Psoas muscle (tissue), 8 donors: ENCODE results near the gene FH. TPM values are rescaled to one million over a fixed set of nuclear protein-coding genes. Genes with fewer than 3 reads are reported as not detected.

Source experiments
- ATAC-seq, 4 donors: fragments of 200-7000 bp; cut with Tn5 transposase; one replicate each; pipeline ENCODE4 v1.9.1; 2020; ENCODE audit warnings: moderate library complexity in 3 of 4, mild to moderate bottlenecking in 2 of 4
- DNase-seq, 2 donors: peaks; one replicate each; pipeline ENCODE4 v3.0.0-alpha.2; 2020
- H3K27ac ChIP-seq: fragments of 200-600 bp; one replicate; pipeline ENCODE4 v1.8.0; 2022
- H3K27me3 ChIP-seq, 3 donors: fragments of 200-600 bp in 1 of 3; one replicate each; pipeline versions ENCODE4 v1.6.1 to v1.8.0; 2013 to 2022; ENCODE audit warnings: low read length in 2 of 3, mild to moderate bottlenecking in 2 of 3, moderate library complexity in 1 of 3; ENCODE audit not compliant: insufficient read depth in 3 of 3
- H3K36me3 ChIP-seq, 2 donors: fragments of 200-600 bp in 1 of 2; one replicate each; pipeline versions ENCODE4 v1.6.1 to v1.8.0; 2013 to 2022; ENCODE audit warnings: low read depth in 1 of 2, mild to moderate bottlenecking in 1 of 2, moderate library complexity in 1 of 2; ENCODE audit not compliant: insufficient read depth in 1 of 2
- H3K4me1 ChIP-seq: fragments of 200-600 bp; one replicate; pipeline ENCODE4 v1.8.0; 2022
- H3K4me3 ChIP-seq: fragments of 200-600 bp; one replicate; pipeline ENCODE4 v1.8.0; 2022; ENCODE audit warnings: mild to moderate bottlenecking
- H3K9me3 ChIP-seq: fragments of 200-600 bp; one replicate; pipeline ENCODE4 v1.8.0; 2022
- WGBS, 3 donors: extraction: QIAGEN DNeasy Blood & Tissue Kit; methylation state at CpG; one replicate each; pipeline versions ENCODE4 v1.1.6 to v1.1.7; 2013; 5-methylcytosine and 5-hydroxymethylcytosine counted together
- intact Hi-C, 2 donors: fragments of 100-400 bp; cut with DNase I; formaldehyde crosslinking; loops; one replicate each; pipeline versions ENCODE4 v1.11.0 to v1.14.2; 2022
- polyA plus RNA-seq, 3 donors: library from polyadenylated mRNA; stranded (reverse); fragments of 200-250 nt; gene quantifications; one replicate each; pipeline ENCODE4 v1.2.3, GENCODE V29; 2013
- total RNA-seq, 4 donors: library from RNA; stranded (reverse); fragmentation: NEBNext Ultra II Directional in 2 of 4; extraction: Animal tissue kit (Norgen Biotek cat#: 25700) in 2 of 4; gene quantifications; one replicate each; pipeline versions ENCODE4 v1.2.1 to v1.2.4, GENCODE V29; 2021 to 2023
- TF ChIP-seq, protein P1 (sequence below): fragments of 200-600 bp; IDR thresholded peaks from one replicate; pipeline ENCODE4 v1.8.0; 2022; ENCODE audit warnings: antibody characterized with exemption
- donor health status: healthy with polysubstance abuse.
- donor health status: DM: no; HTN: no; CAD: no; lungs with moderate emphysema.
- donor health status: Bipolar disorder and iron deficiency.
- donor health status: healthy.
- donor health status: DM: yes; HTN: yes; CAD: no.
- donor health status: DM: no; HTN: no; CAD: no.
- donor health status: DM: no; HTN: no; CAD: no.
- donor health status: DM: yes; HTN: yes; CAD: no.

Gene FH
- total and polyA plus RNA-seq, 7 donors = 105 to 164 (median 124) TPM

DNA sequence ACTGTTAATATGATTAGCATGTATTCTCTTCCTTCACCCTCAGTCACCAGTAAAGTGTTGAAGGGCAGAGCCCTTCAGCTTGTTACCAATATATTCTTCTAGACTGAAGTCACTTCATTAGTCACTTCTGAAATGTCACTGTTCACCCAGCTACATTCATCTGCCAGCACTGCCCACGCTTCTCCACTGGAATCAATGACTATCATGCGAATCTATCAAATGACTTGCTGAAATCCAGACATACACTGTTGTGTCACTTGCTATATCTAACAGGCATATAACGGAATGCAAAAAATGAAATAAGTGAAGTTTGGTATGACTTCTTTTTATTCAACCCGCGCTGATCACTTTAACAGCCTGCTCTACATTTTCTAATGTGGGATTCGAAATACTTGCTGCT lies 16.1 kb downstream of the FH start:
- TF ChIP-seq, protein P1, sequence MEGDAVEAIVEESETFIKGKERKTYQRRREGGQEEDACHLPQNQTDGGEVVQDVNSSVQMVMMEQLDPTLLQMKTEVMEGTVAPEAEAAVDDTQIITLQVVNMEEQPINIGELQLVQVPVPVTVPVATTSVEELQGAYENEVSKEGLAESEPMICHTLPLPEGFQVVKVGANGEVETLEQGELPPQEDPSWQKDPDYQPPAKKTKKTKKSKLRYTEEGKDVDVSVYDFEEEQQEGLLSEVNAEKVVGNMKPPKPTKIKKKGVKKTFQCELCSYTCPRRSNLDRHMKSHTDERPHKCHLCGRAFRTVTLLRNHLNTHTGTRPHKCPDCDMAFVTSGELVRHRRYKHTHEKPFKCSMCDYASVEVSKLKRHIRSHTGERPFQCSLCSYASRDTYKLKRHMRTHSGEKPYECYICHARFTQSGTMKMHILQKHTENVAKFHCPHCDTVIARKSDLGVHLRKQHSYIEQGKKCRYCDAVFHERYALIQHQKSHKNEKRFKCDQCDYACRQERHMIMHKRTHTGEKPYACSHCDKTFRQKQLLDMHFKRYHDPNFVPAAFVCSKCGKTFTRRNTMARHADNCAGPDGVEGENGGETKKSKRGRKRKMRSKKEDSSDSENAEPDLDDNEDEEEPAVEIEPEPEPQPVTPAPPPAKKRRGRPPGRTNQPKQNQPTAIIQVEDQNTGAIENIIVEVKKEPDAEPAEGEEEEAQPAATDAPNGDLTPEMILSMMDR = no peak
- Histone ChIP-seq H3K27me3 (no peaks in the 10 kb centered on the region), H3K4me3 (no peak overlapping the region), H3K4me1 (no peaks in the 10 kb centered on the region), H3K27ac (no peak overlapping the region), H3K36me3 (peaks cover 15 to 99% of the 10 kb centered on the region in 2 donors), H3K9me3 (no peaks in the 10 kb centered on the region)
- DNase-seq (no peak), ATAC-seq (no peak)
- intact Hi-C loops = no loop called here
- 93 to 98% (median 96%) methylated on average over 6 of the region's 6 CpGs for WGBS, 3 donors

DNA sequence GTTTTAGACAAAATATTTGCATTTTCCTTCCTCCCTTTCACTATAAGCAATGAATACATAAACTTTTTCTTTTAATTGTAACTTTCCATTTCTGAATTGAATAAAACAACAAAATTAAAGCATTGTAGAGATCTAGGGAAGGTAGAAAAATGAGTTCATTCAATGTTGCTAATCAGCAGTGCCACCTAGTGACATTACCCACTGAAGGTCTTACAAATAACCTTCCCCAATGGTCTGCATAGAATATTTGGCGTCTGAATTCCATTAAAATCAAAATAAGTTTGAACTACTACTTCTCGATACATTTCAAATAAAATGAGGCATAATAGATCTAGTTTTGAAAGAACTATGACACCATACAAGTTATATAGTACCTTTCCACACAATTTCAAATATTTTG lies 19.6 kb downstream of the FH start:
- Histone ChIP-seq H3K4me3 (no peak overlapping the region), H3K27me3 (no peaks in the 10 kb centered on the region), H3K9me3 (no peaks in the 10 kb centered on the region), H3K27ac (no peak overlapping the region), H3K4me1 (no peaks in the 10 kb centered on the region), H3K36me3 (peaks cover 14 to 99% of the 10 kb centered on the region in 2 donors)
- WGBS, 3 donors = 67 to 84% (median 77%) methylated on average over 2 of the region's 2 CpGs
- DNase-seq (no peak), ATAC-seq (no peak)
- intact Hi-C loops = no loop called here
- TF ChIP-seq, protein P1 = no peak

DNA sequence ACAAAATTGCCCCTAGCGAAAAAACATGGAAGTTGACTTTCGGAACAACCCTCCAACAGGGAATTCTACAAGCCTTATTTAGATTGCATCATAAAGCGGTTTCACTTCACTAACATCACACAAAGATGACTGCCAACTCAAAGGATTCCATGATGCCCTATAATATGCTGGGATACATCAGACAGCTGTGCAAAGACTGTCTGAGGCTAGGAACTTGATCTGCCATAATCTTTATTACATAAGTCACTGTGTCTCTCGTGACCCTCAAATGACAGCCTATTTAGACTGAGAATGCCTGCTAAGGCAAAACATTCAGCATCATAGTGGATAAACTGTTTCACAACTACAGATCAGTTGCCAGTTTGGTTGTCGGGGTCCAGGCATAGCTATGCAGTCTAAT lies 23.8 kb downstream of the FH start:
- Histone ChIP-seq H3K36me3 (peaks cover 3 to 78% of the 10 kb centered on the region in 2 donors), H3K9me3 (no peaks in the 10 kb centered on the region), H3K27ac (no peak overlapping the region), H3K4me3 (no peak overlapping the region), H3K27me3 (no peaks in the 10 kb centered on the region), H3K4me1 (no peaks in the 10 kb centered on the region)
- TF ChIP-seq, protein P1 = no peak
- intact Hi-C loops = no loop called here
- 78 to 83% (median 79%) methylated on average over 5 of the region's 5 CpGs for WGBS, 3 donors
- no peak for ATAC-seq
- no peak for DNase-seq

DNA sequence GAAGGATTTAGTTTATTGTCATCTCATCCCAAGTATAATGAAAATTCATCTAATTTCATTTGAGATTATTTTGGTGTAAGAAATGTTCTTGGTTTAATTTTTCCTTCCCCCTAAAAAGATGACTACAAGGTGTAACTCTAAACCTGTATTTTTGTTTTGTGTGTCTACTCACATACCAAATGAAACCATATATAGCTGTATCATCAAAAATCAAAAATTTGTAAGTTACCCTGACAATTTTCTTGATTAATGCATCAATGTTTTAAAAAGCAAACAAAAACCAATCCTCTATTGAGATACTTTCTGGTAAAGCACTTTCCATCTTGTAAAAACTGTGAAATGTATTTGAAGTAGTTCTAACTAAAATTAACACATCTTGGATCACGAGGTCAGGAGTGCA lies 30.8 kb downstream of the FH start:
- Histone ChIP-seq H3K4me3 (no peak overlapping the region), H3K9me3 (no peaks in the 10 kb centered on the region), H3K4me1 (no peaks in the 10 kb centered on the region), H3K27ac (no peak overlapping the region), H3K36me3 (peaks cover 0 to 15% of the 10 kb centered on the region in 2 donors), H3K27me3 (no peaks in the 10 kb centered on the region)
- ATAC-seq (no peak), DNase-seq (no peak)
- 85 to 97% (median 97%) methylated on average over 1 of the region's 1 CpG for WGBS, 3 donors
- intact Hi-C loops = no loop called here
- TF ChIP-seq, protein P1 = no peak

DNA sequence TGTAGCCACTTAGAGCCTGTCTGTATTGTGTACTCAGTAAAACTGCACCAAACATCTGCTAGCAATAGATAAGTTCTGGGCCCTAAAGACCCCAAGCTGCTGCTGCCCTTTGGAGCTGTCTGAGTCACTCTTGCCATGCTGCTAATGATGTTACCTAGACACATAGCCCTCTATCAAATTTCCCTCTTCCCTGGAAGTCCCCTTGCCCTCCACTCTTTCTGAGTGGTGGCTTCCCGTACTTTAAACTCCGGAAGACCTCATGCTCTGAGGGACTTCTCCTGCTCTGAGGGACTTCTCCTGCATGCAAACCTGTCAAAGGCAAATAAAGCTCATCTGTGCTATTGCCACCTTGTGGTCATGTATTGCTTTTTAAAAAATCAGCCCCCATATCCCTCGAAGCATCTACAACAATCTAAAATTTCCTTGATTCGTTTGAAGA lies 34.0 kb downstream of the FH start:
- H3K4me3 ChIP-seq = no peak overlapping the region
- ATAC-seq (no peak), DNase-seq (no peak)
- no peaks in the 10 kb centered on the region for H3K9me3 ChIP-seq
- intact Hi-C loops = no loop called here
- H3K36me3 ChIP-seq = peaks cover 0 to 5% of the 10 kb centered on the region in 2 donors
- H3K27me3 ChIP-seq = no peaks in the 10 kb centered on the region
- WGBS, 3 donors = 82 to 86% (median 82%) methylated on average over 4 of the region's 4 CpGs
- H3K27ac ChIP-seq = no peak overlapping the region
- no peaks in the 10 kb centered on the region for H3K4me1 ChIP-seq
- TF ChIP-seq, protein P1 = no peak
